Measurements from ENCODE around the gene NMNAT2. TPM values are rescaled to one million over a fixed set of nuclear protein-coding genes. Genes with fewer than 3 reads are reported as not detected.

The NMNAT2 gene
- total and polyA plus RNA-seq, 2 of the 8 experiments (the other 6 are each of a cell fraction or from before 2014, with no cell fraction given): 6.5 to 20.9 TPM

GRCh38 chr1:183223467-183223866 is 194.7 kb downstream of the NMNAT2 start:
- WGBS, 2 experiments (ENCODE audit: extremely low coverage in 1 of 2, insufficient coverage in 1 of 2, insufficient read length in 1 of 2, insufficient replicate concordance in 2 of 2, low coverage in 1 of 2, low lambda C conversion rate in 2 of 2, missing lambda C conversion rate in 1 of 2): 91% methylated on average over 3 of the region's 3 CpGs; no CpG with 5 or more reads in 1 of the 2 experiments
- no peaks in the 10 kb centered on the region; a peak in 1 of 7 replicates for H3K27me3 ChIP-seq (replicated peaks in 1 of 4; ENCODE audit: control insufficient read depth in 3 of 4, extremely low read depth in 1 of 4, insufficient read depth in 3 of 4, low read length in 3 of 4)
- no peak overlapping the region for H2BK5ac ChIP-seq (ENCODE audit: low read depth, low read length)
- H4K91ac ChIP-seq (replicated peaks; ENCODE audit: insufficient read length, low read length): no peak overlapping the region
- no peak overlapping the region for H2BK120ac ChIP-seq (replicated peaks; ENCODE audit: low read depth, low read length)
- H3K23me2 ChIP-seq (ENCODE audit: low read depth, low read length): no peaks in the 10 kb centered on the region
- peaks cover 0 to 15% (median 8%) of the 10 kb centered on the region in 4 experiments; a peak in 6 of 7 replicates for H3K4me1 ChIP-seq (replicated peaks in 1 of 4; ENCODE audit: control insufficient read depth in 3 of 4, insufficient read depth in 4 of 4, low read length in 3 of 4)
- no peak overlapping the region for H3K23ac ChIP-seq (ENCODE audit: insufficient read length)
- no peak overlapping the region for H3K14ac ChIP-seq (ENCODE audit: insufficient read length)
- TF ChIP-seq SRF (IDR thresholded peaks at IDR 0.05; ENCODE audit: low read depth, low read length) (no peak), CBX5 (IDR thresholded peaks at IDR 0.05; ENCODE audit: low read depth, low read length) (no peak), SAP30 (IDR thresholded peaks at IDR 0.05; ENCODE audit: insufficient read depth, insufficient replicate concordance, low read length) (no peak), JUN (IDR thresholded peaks at IDR 0.05; ENCODE audit: low read depth, low read length) (no peak), EGR1 (IDR thresholded peaks at IDR 0.05; ENCODE audit: borderline replicate concordance, low read depth, low read length) (no peak), ZNF274 (IDR thresholded peaks at IDR 0.05; ENCODE audit: borderline replicate concordance, extremely low read depth, low read length) (no peak)
- no peak overlapping the region for H3K4me2 ChIP-seq (ENCODE audit: insufficient read depth in 1 of 2, low read depth in 2 of 2, low read length in 2 of 2)
- H3K4ac ChIP-seq (replicated peaks; ENCODE audit: insufficient read length, low read depth, low read length): no peak overlapping the region
- no peaks in the 10 kb centered on the region for H3K79me1 ChIP-seq (ENCODE audit: low read depth, low read length)
- no peak overlapping the region for H3K4me3 ChIP-seq (ENCODE audit: extremely low read depth in 1 of 4, insufficient read depth in 2 of 4, low read depth in 3 of 4, low read length in 4 of 4)
- no peaks in the 10 kb centered on the region for H3K79me2 ChIP-seq (ENCODE audit: control insufficient read depth in 1 of 2, insufficient read depth in 2 of 2, low read length in 2 of 2)
- FAIRE-seq (no peak), DNase-seq (ENCODE audit: low read depth in 1 of 2, low spot score in 2 of 2) (no peak)
- ChIA-PET POLR2A (ENCODE audit: partially characterized antibody) (no interaction called here), CTCF (ENCODE audit: partially characterized antibody) (interaction anchor here (2.9 to 8.9 kb wide), 2 partner anchors 12 to 261 kb away, joined by 14 to 67 read pairs; no protein-coding TSS in a partner anchor)
- H4K8ac ChIP-seq (ENCODE audit: extremely low read depth, insufficient read depth, low read length): no peak overlapping the region
- no peak overlapping the region for H2AFZ ChIP-seq (ENCODE audit: low read length)
- no peak overlapping the region for H2BK12ac ChIP-seq (ENCODE audit: low read depth, low read length)
- H2AK5ac ChIP-seq (ENCODE audit: low read depth, low read length): no peak overlapping the region
- H3K27ac ChIP-seq (ENCODE audit: low read depth, low read length): no peak overlapping the region
- H3K36me3 ChIP-seq (ENCODE audit: control insufficient read depth in 2 of 4, insufficient read depth in 4 of 4, low read length in 3 of 4): no peaks in the 10 kb centered on the region
- no peak overlapping the region for H3K18ac ChIP-seq (ENCODE audit: extremely low read depth, low read length)
- H4K20me1 ChIP-seq (replicated peaks in 1 of 2; ENCODE audit: control insufficient read depth in 1 of 2, insufficient read depth in 2 of 2, low read length in 2 of 2): no peaks in the 10 kb centered on the region
- H4K5ac ChIP-seq (ENCODE audit: insufficient read length, low read depth, low read length): no peak overlapping the region
- no peak overlapping the region for H2BK20ac ChIP-seq (ENCODE audit: low read length)
- H3K56ac ChIP-seq (replicated peaks; ENCODE audit: insufficient read length, low read depth, low read length): no peak overlapping the region
- H3K9ac ChIP-seq (replicated peaks in 1 of 4; ENCODE audit: extremely low read depth in 1 of 4, low read depth in 3 of 4, low read length in 3 of 4): no peak overlapping the region
- H2BK15ac ChIP-seq (ENCODE audit: low read length): no peak overlapping the region
- H3K9me3 ChIP-seq (ENCODE audit: insufficient read depth in 2 of 2, low read depth in 1 of 2, low read length in 1 of 2): no peaks in the 10 kb centered on the region
